Prostate gland (tissue), 2 donors: ENCODE results near the gene CDC34. TPM values are rescaled to one million over a fixed set of nuclear protein-coding genes. Genes with fewer than 3 reads are reported as not detected.

Experiments
- DNase-seq: peaks from one replicate; pipeline ENCODE4 v3.0.0-alpha.2; 2019; ENCODE audit warnings: low spot score
- H3K27ac ChIP-seq, 2 donors: fragments of 200-600 bp; sonication (generic); 2 replicates each; pipeline ENCODE4 v1.5.1; 2017 to 2019
- H3K27me3 ChIP-seq: fragments of 200-600 bp; sonication (generic); replicated peaks from 2 replicates; pipeline ENCODE4 v1.5.1; 2019; ENCODE audit not compliant: insufficient read depth
- H3K36me3 ChIP-seq, 2 donors: fragments of 200-600 bp; sonication (generic); 1 replicate in 1 of 2; 2 replicates in 1 of 2; pipeline versions ENCODE4 v1.5.1 to v1.8.1; 2017 to 2019
- H3K4me1 ChIP-seq: fragments of 200-600 bp; sonication (generic); replicated peaks from 2 replicates; pipeline ENCODE4 v1.5.1; 2019
- H3K4me3 ChIP-seq, 2 donors: fragments of 200-600 bp; sonication (generic); 2 replicates each; pipeline ENCODE4 v1.5.1; 2017 to 2019
- H3K9me3 ChIP-seq: fragments of 200-600 bp; sonication (generic); 2 replicates; pipeline ENCODE4 v1.5.1; 2017
- POLR2A ChIP-seq: fragments of 450-650 bp; IDR thresholded peaks from one replicate; pipeline ENCODE4 v1.6.1; 2016; ENCODE audit warnings: antibody characterized with exemption, mild to moderate bottlenecking
- POLR2AphosphoS5 ChIP-seq: sonication (generic); formaldehyde crosslinking; IDR thresholded peaks from one replicate; pipeline ENCODE4 v1.6.1; 2017; ENCODE audit warnings: antibody characterized with exemption
- WGBS: methylation state at CpG from one replicate; pipeline ENCODE4 v1.1.5; 2018; 5-methylcytosine and 5-hydroxymethylcytosine counted together
- intact Hi-C: fragments of 100-400 bp; cut with DNase I; formaldehyde crosslinking; loops from one replicate; pipeline ENCODE4 v1.14.2; 2022
- total RNA-seq, 2 donors: library from RNA; depleted of rRNA; stranded (reverse); fragments of >200 nt; gene quantifications; one replicate each; pipeline ENCODE4 v1.1.0, GENCODE V29; 2016
- TF ChIP-seq, protein P1 (sequence below), 4 experiments: fragments of 200-600 bp in 2 of 4; fragments of 450-650 bp in 2 of 4; sonication (generic) in 2 of 4; IDR thresholded peaks; 1 replicate in 3 of 4; 2 replicates in 1 of 4; pipeline ENCODE4 v1.5.1; 2016 to 2019; ENCODE audit warnings: antibody characterized with exemption in 4 of 4, mild to moderate bottlenecking in 2 of 4, moderate library complexity in 2 of 4

CDC34 gene
- total RNA-seq, 2 donors from 2014 or later, result 93.4 to 159 TPM

DNA sequence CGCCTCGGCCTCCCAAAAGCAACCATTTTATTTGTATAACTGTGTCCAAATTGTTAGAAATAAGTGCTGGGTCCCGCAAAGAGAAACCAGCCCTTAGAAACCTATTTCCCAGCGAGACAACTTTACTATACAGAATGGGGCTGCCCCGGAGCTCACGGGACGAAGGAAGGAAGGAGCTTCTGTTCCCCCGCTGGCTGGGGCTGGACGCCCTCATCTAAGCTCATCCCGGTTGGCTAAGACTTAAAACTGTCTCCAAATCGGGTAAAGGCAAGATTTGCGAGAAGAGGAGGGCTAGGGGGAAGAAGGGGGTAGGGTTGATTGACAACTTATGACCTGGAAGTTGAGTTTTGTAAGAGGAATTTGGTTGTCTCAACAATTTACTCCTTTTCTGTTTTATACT is 28.6 kb downstream of the CDC34 start:
- H3K9me3 ChIP-seq, result no peaks in the 10 kb centered on the region
- H3K4me3 ChIP-seq, result no peak overlapping the region
- no peaks in the 10 kb centered on the region for H3K36me3 ChIP-seq
- intact Hi-C loops, result no loop called here
- no peak for DNase-seq
- H3K27ac ChIP-seq, result no peak overlapping the region
- TF ChIP-seq POLR2AphosphoS5 (no peak), POLR2A (no peak)
- TF ChIP-seq, protein P1, sequence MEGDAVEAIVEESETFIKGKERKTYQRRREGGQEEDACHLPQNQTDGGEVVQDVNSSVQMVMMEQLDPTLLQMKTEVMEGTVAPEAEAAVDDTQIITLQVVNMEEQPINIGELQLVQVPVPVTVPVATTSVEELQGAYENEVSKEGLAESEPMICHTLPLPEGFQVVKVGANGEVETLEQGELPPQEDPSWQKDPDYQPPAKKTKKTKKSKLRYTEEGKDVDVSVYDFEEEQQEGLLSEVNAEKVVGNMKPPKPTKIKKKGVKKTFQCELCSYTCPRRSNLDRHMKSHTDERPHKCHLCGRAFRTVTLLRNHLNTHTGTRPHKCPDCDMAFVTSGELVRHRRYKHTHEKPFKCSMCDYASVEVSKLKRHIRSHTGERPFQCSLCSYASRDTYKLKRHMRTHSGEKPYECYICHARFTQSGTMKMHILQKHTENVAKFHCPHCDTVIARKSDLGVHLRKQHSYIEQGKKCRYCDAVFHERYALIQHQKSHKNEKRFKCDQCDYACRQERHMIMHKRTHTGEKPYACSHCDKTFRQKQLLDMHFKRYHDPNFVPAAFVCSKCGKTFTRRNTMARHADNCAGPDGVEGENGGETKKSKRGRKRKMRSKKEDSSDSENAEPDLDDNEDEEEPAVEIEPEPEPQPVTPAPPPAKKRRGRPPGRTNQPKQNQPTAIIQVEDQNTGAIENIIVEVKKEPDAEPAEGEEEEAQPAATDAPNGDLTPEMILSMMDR (IDR thresholded peaks at IDR 0.05), result no peak
- WGBS, result 65% methylated on average over 12 of the region's 12 CpGs
- no peaks in the 10 kb centered on the region for H3K4me1 ChIP-seq
- H3K27me3 ChIP-seq, result no peaks in the 10 kb centered on the region

DNA sequence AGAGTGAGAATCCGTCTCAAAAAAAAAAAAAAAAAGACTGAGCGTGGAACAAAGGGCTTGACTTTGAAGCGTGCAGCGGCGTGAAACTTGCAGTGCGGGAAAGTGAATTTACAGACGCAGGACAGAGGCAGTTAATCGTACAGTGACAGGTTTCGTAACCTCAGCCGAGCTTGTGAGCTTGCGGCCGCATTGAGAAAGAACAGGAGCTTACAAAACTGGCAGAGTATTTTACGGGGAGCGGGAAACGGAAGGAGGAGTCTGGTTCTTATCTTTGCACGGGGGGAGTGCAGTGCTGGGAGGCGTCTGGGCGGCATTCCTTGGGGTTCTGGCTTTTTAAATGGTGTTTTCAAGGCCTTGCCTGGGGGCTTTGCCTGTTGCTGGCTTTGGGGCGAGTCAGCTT is 34.8 kb downstream of the CDC34 start:
- Histone ChIP-seq H3K4me1 (no peaks in the 10 kb centered on the region), H3K9me3 (no peaks in the 10 kb centered on the region), H3K27me3 (no peaks in the 10 kb centered on the region), H3K4me3 (no peak overlapping the region), H3K36me3 (no peaks in the 10 kb centered on the region), H3K27ac (peak overlapping the region in 1 of 2 donors; percentile 37)
- peak; percentile 77 for DNase-seq
- peak; percentile 84 for TF ChIP-seq POLR2AphosphoS5
- no peak for TF ChIP-seq POLR2A
- intact Hi-C loops, result no loop called here
- 19% methylated on average over 19 of the region's 19 CpGs for WGBS

DNA sequence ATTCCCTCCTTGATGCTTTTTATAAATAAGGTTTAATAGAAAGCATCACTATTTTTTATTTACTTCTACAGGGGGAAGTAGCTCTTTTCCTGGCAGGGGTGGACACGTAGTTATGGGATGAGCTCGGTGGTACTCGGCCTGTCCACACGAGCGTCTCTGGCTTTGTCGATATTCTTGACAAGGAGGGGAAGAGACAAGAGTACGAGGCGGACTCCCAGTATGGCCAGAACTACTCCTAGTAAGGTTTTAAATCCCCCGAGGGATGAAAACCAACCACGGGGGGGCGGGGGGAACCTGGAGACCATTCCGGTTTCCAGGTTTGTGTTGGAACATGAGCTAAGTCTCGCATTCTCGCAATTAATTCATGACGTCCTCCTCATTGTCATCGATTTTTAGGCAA is 35.3 kb downstream of the CDC34 start:
- H3K27ac ChIP-seq, result peak overlapping the region in 1 of 2 donors; percentile 37
- WGBS, result 40% methylated on average over 16 of the region's 16 CpGs
- intact Hi-C loops, result no loop called here

DNA sequence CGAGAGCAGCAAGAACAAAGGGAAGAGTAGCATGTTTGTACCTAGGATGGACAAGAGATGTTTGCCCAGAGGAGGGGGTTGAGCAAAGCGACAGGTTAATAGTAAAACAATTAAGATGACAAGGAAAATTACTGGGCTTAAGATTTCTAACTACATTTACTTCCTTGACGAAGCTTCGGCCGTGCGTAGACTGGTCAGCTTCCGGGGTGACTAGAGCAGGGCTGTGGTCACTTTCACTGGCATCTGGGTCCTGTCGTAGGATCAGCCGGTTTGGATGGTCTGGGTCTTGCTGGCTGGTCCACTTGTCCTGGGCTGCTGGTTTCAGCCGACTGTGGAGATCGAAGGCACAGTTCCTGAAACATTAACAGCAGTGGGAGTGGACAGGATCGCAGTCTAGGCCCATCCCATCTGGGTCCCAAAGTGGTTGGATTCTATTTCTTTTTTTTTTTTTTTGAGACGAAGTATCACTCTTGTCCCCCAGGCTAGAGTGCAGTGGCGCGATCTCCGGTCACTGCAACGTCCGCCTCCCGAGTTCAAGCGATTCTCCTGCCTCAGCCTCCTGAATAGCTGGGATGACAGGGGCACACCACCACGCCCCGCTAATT is 35.8 kb downstream of the CDC34 start:
- DNase-seq, result no peak
- no peaks in the 10 kb centered on the region for H3K9me3 ChIP-seq
- no peak overlapping the region for H3K4me3 ChIP-seq
- no peaks in the 10 kb centered on the region for H3K27me3 ChIP-seq
- peak overlapping the region in 1 of 2 donors; percentile 37 for H3K27ac ChIP-seq
- TF ChIP-seq POLR2AphosphoS5 (no peak), POLR2A (no peak)
- TF ChIP-seq, protein P1 (IDR thresholded peaks at IDR 0.05), result no peak
- no peaks in the 10 kb centered on the region for H3K4me1 ChIP-seq
- intact Hi-C loops, result no loop called here
- 87% methylated on average over 22 of the region's 22 CpGs for WGBS
- H3K36me3 ChIP-seq, result no peaks in the 10 kb centered on the region

More for the DNA sequence above, 35.3 kb downstream of the CDC34 start:
- Histone ChIP-seq H3K27me3 (no peaks in the 10 kb centered on the region), H3K36me3 (no peaks in the 10 kb centered on the region), H3K4me1 (no peaks in the 10 kb centered on the region), H3K4me3 (no peak overlapping the region), H3K9me3 (no peaks in the 10 kb centered on the region)
- TF ChIP-seq, protein P1 (IDR thresholded peaks at IDR 0.05), result no peak
- TF ChIP-seq POLR2AphosphoS5 (no peak), POLR2A (no peak)
- DNase-seq, result no peak

DNA sequence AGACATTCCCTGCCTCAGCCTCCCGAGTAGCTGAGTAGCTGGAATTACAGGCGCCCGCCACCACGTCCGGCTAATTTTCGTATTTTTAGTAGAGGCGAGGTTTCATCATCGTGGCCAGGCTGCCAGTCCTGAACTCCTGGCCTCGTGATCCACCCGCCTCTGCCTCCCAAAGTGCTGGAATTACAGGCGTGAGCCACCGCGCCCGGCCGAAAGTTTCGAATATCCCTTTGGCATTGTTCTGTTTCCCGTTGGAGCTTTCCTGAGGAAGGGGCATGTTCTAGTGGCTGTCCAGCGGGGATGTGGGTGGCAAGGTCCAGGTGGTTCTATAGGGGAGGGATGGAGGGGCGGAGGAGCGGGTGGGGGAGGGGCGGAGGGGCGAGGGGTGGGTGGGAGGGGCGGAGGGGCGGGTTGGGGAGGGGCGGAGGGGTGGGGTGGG is 38.7 kb downstream of the CDC34 start:
- Histone ChIP-seq H3K4me1 (peaks cover 11% of the 10 kb centered on the region), H3K9me3 (no peaks in the 10 kb centered on the region), H3K36me3 (no peaks in the 10 kb centered on the region), H3K27ac (no peak overlapping the region), H3K27me3 (no peaks in the 10 kb centered on the region), H3K4me3 (no peak overlapping the region)
- WGBS, result 85% methylated on average over 18 of the region's 25 CpGs
- intact Hi-C loops, result loop anchor here (5.0 kb wide), 1 partner anchor 38 kb away; the partner anchor contains the start of gene CDC34
- no peak for DNase-seq
- no peak for TF ChIP-seq POLR2AphosphoS5
- TF ChIP-seq, protein P1 (IDR thresholded peaks at IDR 0.05), result no peak
- no peak for TF ChIP-seq POLR2A
